ENCODE data around the gene RFX4.

DNA sequence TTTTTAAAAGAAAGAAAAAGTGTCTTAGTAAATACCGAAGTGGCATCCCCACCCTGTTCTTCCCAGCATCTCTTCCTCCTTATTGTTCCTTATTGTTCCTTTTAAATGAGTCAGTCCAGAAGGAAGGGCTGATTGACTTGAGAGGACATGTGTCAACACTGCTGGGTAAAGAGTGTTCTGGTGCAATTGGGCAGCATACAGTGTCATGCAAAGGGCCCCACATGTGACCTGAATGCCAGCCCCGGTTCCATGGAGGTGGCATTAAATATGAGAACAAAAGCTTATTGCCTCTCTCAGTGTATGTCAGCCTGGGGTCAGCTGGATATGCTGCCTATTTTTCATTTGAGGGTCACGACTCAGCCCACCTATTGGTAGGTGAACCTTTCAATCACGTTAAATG, 132.8 kb downstream of the RFX4 start:
- TF ChIP-seq JUND (IDR thresholded peaks at IDR 0.05) (no peak), POLR2AphosphoS5 (IDR thresholded peaks at IDR 0.05; ENCODE audit: low read depth, low read length) (no peak)
- TF ChIP-seq, protein P1, sequence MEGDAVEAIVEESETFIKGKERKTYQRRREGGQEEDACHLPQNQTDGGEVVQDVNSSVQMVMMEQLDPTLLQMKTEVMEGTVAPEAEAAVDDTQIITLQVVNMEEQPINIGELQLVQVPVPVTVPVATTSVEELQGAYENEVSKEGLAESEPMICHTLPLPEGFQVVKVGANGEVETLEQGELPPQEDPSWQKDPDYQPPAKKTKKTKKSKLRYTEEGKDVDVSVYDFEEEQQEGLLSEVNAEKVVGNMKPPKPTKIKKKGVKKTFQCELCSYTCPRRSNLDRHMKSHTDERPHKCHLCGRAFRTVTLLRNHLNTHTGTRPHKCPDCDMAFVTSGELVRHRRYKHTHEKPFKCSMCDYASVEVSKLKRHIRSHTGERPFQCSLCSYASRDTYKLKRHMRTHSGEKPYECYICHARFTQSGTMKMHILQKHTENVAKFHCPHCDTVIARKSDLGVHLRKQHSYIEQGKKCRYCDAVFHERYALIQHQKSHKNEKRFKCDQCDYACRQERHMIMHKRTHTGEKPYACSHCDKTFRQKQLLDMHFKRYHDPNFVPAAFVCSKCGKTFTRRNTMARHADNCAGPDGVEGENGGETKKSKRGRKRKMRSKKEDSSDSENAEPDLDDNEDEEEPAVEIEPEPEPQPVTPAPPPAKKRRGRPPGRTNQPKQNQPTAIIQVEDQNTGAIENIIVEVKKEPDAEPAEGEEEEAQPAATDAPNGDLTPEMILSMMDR (IDR thresholded peaks at IDR 0.05 in 2 of 3, conservative IDR thresholded peaks at IDR 0.05 in 1 of 3; ENCODE audit: borderline replicate concordance in 1 of 3, insufficient read depth in 1 of 3, low read depth in 2 of 3, low read length in 2 of 3) = no peak

Data from HCT116 (cell line).